IMR-90 (cell line): ENCODE data around the gene MTREX. TPM values are rescaled to one million over a fixed set of nuclear protein-coding genes. Genes with fewer than 3 reads are reported as not detected.

Experiments used
- ATAC-seq: fragments of 200-7000 bp; cut with Tn5 transposase; 2 replicates; pipeline ENCODE4 v1.9.1; 2020; ENCODE audit warnings: low read depth, mild to moderate bottlenecking, moderate library complexity
- BruUV-seq: library from RNA; stranded (reverse); fragments of 400-500 nt; replicated peaks from 2 replicates; lab custom pipeline; 2021; lab: Mats Ljungman, UMichigan
- CTCF ChIA-PET: fragments of 300-600 bp; formaldehyde crosslinking; extraction: SDS; loops from one replicate; lab custom pipeline; 2021; ENCODE audit warnings: antibody characterized with exemption; lab: Yijun Ruan, JAX
- POLR2A ChIA-PET: fragments of 300-600 bp; sonication (Branson Sonifier 250); formaldehyde crosslinking; loops from one replicate; lab custom pipeline; 2022; ENCODE audit warnings: antibody characterized with exemption; ENCODE audit not compliant: unreplicated experiment; lab: Charles Lee
- DNase-seq: peaks from one replicate; pipeline ENCODE4 v3.0.0; 2013
- H2AFZ ChIP-seq: replicated peaks from 2 replicates; pipeline ENCODE3; 2013; ENCODE audit warnings: low read length, mild to moderate bottlenecking; ENCODE audit not compliant: poor library complexity
- H2AK5ac ChIP-seq: 2 replicates; pipeline ENCODE4 v1.6.1; 2013; ENCODE audit warnings: low read depth, low read length, inconsistent platforms
- H2AK9ac ChIP-seq: replicated peaks from 2 replicates; pipeline ENCODE3; 2013; ENCODE audit warnings: mild to moderate bottlenecking, low read depth, low read length, moderate library complexity; ENCODE audit not compliant: poor library complexity
- H2BK120ac ChIP-seq: 2 replicates; pipeline ENCODE4 v1.6.1; 2013; ENCODE audit warnings: low read depth, low read length, inconsistent platforms
- H2BK15ac ChIP-seq: 3 replicates; pipeline ENCODE4 v1.6.1; 2013; ENCODE audit warnings: low read depth, low read length, inconsistent platforms
- H2BK20ac ChIP-seq: 2 replicates; pipeline ENCODE4 v1.6.1; 2013; ENCODE audit warnings: low read depth, mild to moderate bottlenecking, inconsistent platforms, low read length, moderate library complexity
- H2BK5ac ChIP-seq: 2 replicates; pipeline ENCODE4 v1.6.1; 2013; ENCODE audit warnings: mild to moderate bottlenecking, low read depth, low read length, inconsistent platforms; ENCODE audit not compliant: poor library complexity, severe bottlenecking
- H3K14ac ChIP-seq: replicated peaks from 2 replicates; pipeline ENCODE4 v1.6.1; 2013; ENCODE audit warnings: low read depth, low read length, inconsistent platforms
- H3K18ac ChIP-seq: 2 replicates; pipeline ENCODE4 v1.6.1; 2013; ENCODE audit warnings: low read depth, low read length, control low read depth
- H3K23ac ChIP-seq: 2 replicates; pipeline ENCODE4 v1.6.1; 2013; ENCODE audit warnings: low read depth, low read length, inconsistent platforms
- H3K27ac ChIP-seq: 2 replicates; pipeline ENCODE4 v1.5.1; 2013; ENCODE audit warnings: mild to moderate bottlenecking, control low read depth, low read length; ENCODE audit not compliant: insufficient read depth
- H3K27me3 ChIP-seq: 2 replicates; pipeline ENCODE4 v1.6.1; 2013; ENCODE audit warnings: low read length; ENCODE audit not compliant: control insufficient read depth, insufficient read depth
- H3K36me3 ChIP-seq: 2 replicates; pipeline ENCODE4 v1.6.1; 2013; ENCODE audit warnings: low read length, mixed read lengths; ENCODE audit not compliant: control insufficient read depth, insufficient read depth
- H3K4ac ChIP-seq: 2 replicates; pipeline ENCODE4 v1.6.1; 2013; ENCODE audit warnings: low read depth, low read length, inconsistent platforms
- H3K4me1 ChIP-seq: 2 replicates; pipeline ENCODE4 v1.6.1; 2013; ENCODE audit warnings: low read length, mixed read lengths; ENCODE audit not compliant: control insufficient read depth, insufficient read depth
- H3K4me2 ChIP-seq: 2 replicates; pipeline ENCODE4 v1.6.1; 2013; ENCODE audit warnings: low read depth, mild to moderate bottlenecking, control low read depth, low read length, moderate library complexity
- H3K4me3 ChIP-seq: 2 replicates; pipeline ENCODE4 v1.5.1; 2013; ENCODE audit warnings: low read depth, mild to moderate bottlenecking, control low read depth, low read length, moderate library complexity; ENCODE audit not compliant: insufficient read depth
- H3K56ac ChIP-seq: 2 replicates; pipeline ENCODE4 v1.6.1; 2013; ENCODE audit warnings: low read length, inconsistent platforms; ENCODE audit not compliant: insufficient read depth; ENCODE audit errors: extremely low read depth
- H3K79me1 ChIP-seq, 2 experiments: 2 replicates each; pipeline ENCODE4 v1.6.1; 2013; ENCODE audit warnings: low read length in 2 of 2, inconsistent platforms in 1 of 2, low read depth in 1 of 2
- H3K9ac ChIP-seq: 2 replicates; pipeline ENCODE4 v1.6.1; 2013; ENCODE audit warnings: low read depth, low read length, control low read depth
- H3K9me1 ChIP-seq: 2 replicates; pipeline ENCODE4 v1.6.1; 2013; ENCODE audit warnings: low read length, inconsistent platforms; ENCODE audit not compliant: insufficient read depth
- H3K9me3 ChIP-seq: 2 replicates; pipeline ENCODE4 v1.6.1; 2013; ENCODE audit warnings: low read length; ENCODE audit not compliant: control insufficient read depth, insufficient read depth
- H4K20me1 ChIP-seq: 2 replicates; pipeline ENCODE4 v1.6.1; 2013; ENCODE audit warnings: low read length, inconsistent platforms; ENCODE audit not compliant: insufficient read depth
- H4K5ac ChIP-seq: 2 replicates; pipeline ENCODE4 v1.6.1; 2013; ENCODE audit warnings: mild to moderate bottlenecking, low read depth, low read length, control low read depth
- H4K8ac ChIP-seq, 2 experiments: 2 replicates each; pipeline ENCODE4 v1.6.1; 2013; ENCODE audit warnings: low read depth in 2 of 2, low read length in 2 of 2, control low read depth in 1 of 2, inconsistent platforms in 1 of 2
- H4K91ac ChIP-seq: 2 replicates; pipeline ENCODE4 v1.6.1; 2013; ENCODE audit warnings: low read depth, low read length, inconsistent platforms; ENCODE audit not compliant: insufficient read depth
- BHLHE40 ChIP-seq: fragments of 150-350 bp; IDR thresholded peaks from 2 replicates; pipeline ENCODE4 v1.6.1; 2016; ENCODE audit warnings: mild to moderate bottlenecking, low read depth, low read length
- CEBPB ChIP-seq: IDR thresholded peaks from 2 replicates; pipeline ENCODE4 v1.6.1; 2012; ENCODE audit warnings: low read depth, low read length, improper control_type of control experiment
- CHD1 ChIP-seq: IDR thresholded peaks from 2 replicates; pipeline ENCODE4 v1.6.1; 2012; ENCODE audit warnings: low read depth, low read length, improper control_type of control experiment
- CTCF ChIP-seq: conservative IDR thresholded peaks from 2 replicates; pipeline ENCODE4 v1.5.1; 2012; ENCODE audit warnings: mild to moderate bottlenecking, low read depth, low read length, improper control_type of control experiment
- FOS ChIP-seq: fragments of 150-350 bp; IDR thresholded peaks from 2 replicates; pipeline ENCODE4 v1.6.1; 2016; ENCODE audit warnings: low read depth, low read length
- MAFK ChIP-seq: IDR thresholded peaks from 2 replicates; pipeline ENCODE4 v1.6.1; 2012; ENCODE audit warnings: low read depth, low read length, improper control_type of control experiment
- MAZ ChIP-seq: IDR thresholded peaks from 2 replicates; pipeline ENCODE4 v1.6.1; 2012; ENCODE audit warnings: low read depth, mild to moderate bottlenecking, low read length, improper control_type of control experiment, moderate library complexity, borderline replicate concordance
- NFE2L2 ChIP-seq: fragments of 150-350 bp; IDR thresholded peaks from 2 replicates; pipeline ENCODE4 v1.6.1; 2016; ENCODE audit warnings: low read depth, mild to moderate bottlenecking, low read length
- POLR2A ChIP-seq: IDR thresholded peaks from 2 replicates; pipeline ENCODE4 v1.6.1; 2012; ENCODE audit warnings: mild to moderate bottlenecking, low read depth, low read length
- RAD21 ChIP-seq: IDR thresholded peaks from 2 replicates; pipeline ENCODE4 v1.6.1; 2012; ENCODE audit warnings: low read length, improper control_type of control experiment
- RCOR1 ChIP-seq: IDR thresholded peaks from 2 replicates; pipeline ENCODE4 v1.6.1; 2012; ENCODE audit warnings: mild to moderate bottlenecking, low read length, improper control_type of control experiment; ENCODE audit not compliant: insufficient replicate concordance
- RFX5 ChIP-seq: IDR thresholded peaks from 2 replicates; pipeline ENCODE4 v1.8.0; 2012; ENCODE audit warnings: low read depth, mild to moderate bottlenecking, low read length, moderate library complexity
- SMC3 ChIP-seq: fragments of 150-350 bp; IDR thresholded peaks from 2 replicates; pipeline ENCODE4 v1.6.1; 2016; ENCODE audit warnings: low read depth, mild to moderate bottlenecking, antibody characterized with exemption, low read length, moderate library complexity
- WGBS, 2 experiments: methylation state at CpG; one replicate each; pipeline versions ENCODE4 v1.1.5 to v1.1.7; 2013; ENCODE audit warnings: missing lambda C conversion rate in 2 of 2; ENCODE audit not compliant: insufficient read length in 1 of 2; ENCODE audit errors: extremely low coverage in 2 of 2; 5-methylcytosine and 5-hydroxymethylcytosine counted together
- dilution Hi-C: fragments of 300-500 bp; cut with HindIII; formaldehyde crosslinking; loops from one replicate; pipeline ENCODE4 v1.14.3; 2018; ENCODE audit warnings: low sequenced_read_pairs; ENCODE audit not compliant: unreplicated experiment
- in situ Hi-C: fragments of 300-500 bp; cut with MboI; formaldehyde crosslinking; loops from 3 replicates; pipeline ENCODE4 v1.14.3; 2019; ENCODE audit warnings: low sequenced_read_pairs, inconsistent platforms, mixed read lengths
- intact Hi-C: fragments of 100-400 bp; cut with micrococcal nuclease; formaldehyde crosslinking; loops from 2 replicates; pipeline ENCODE4 v1.10.0; 2022
- polyA plus RNA-seq, 3 experiments: library from polyadenylated mRNA; depleted of rRNA; stranded (reverse); fragments of >200 nt; gene quantifications; 2 replicates each; pipeline ENCODE4 v1.2.3, GENCODE V29; 2012; ENCODE audit warnings: low replicate concordance in 1 of 3
- total RNA-seq: library from RNA; depleted of rRNA; stranded (reverse); fragments of >200 nt; gene quantifications from 2 replicates; pipeline ENCODE4 v1.2.3, GENCODE V29; 2012
- TF ChIP-seq, protein P1 (sequence below): fragments of 150-350 bp; IDR thresholded peaks from 2 replicates; pipeline ENCODE4 v1.6.1; 2017; ENCODE audit warnings: mild to moderate bottlenecking, antibody characterized with exemption, low read length, low read depth

Gene MTREX
- total and polyA plus RNA-seq, 2 of the 4 experiments (the other 2 are of a cell fraction) = 22.1 to 33.2 TPM

GRCh38 chr5:55363856-55364255, 56.1 kb downstream of the MTREX start:
- Histone ChIP-seq H3K4me1 (no peaks in the 10 kb centered on the region), H3K27ac (no peak overlapping the region)
- peak; percentile 28 for DNase-seq

More at GRCh38 chr5:55363856-55364255, 56.1 kb downstream of the MTREX start:
- Histone ChIP-seq H3K27me3 (no peaks in the 10 kb centered on the region), H3K14ac (no peak overlapping the region), H4K91ac (no peak overlapping the region), H3K9ac (no peak overlapping the region), H4K5ac (no peak overlapping the region), H3K79me1 (peaks cover 3 to 7% of the 10 kb centered on the region in 2 experiments; a peak in 2 of 4 replicates), H3K9me1 (no peaks in the 10 kb centered on the region), H2BK120ac (no peak overlapping the region), H3K23ac (no peak overlapping the region), H3K4ac (no peak overlapping the region), H3K9me3 (no peaks in the 10 kb centered on the region), H2BK20ac (no peak overlapping the region), H2AK5ac (no peak overlapping the region), H2BK5ac (no peak overlapping the region), H4K20me1 (no peaks in the 10 kb centered on the region), H2AFZ (no peak overlapping the region), H3K4me2 (no peak overlapping the region), H3K56ac (no peak overlapping the region), H2BK15ac (no peak overlapping the region), H3K4me3 (no peak overlapping the region), H3K18ac (no peak overlapping the region), H2AK9ac (no peak overlapping the region), H4K8ac (no peak overlapping the region), H3K36me3 (peaks cover 7% of the 10 kb centered on the region)
- in situ Hi-C loops (no loop called here), dilution Hi-C loops (no loop called here), intact Hi-C loops (no loop called here)
- BruUV-seq = no TSS peak
- peak; percentile 69 for ATAC-seq
- 94% methylated on average over 2 of the region's 3 CpGs; no CpG with 5 or more reads in 1 of the 2 experiments for WGBS, 2 experiments
- POLR2A ChIA-PET = no interaction called here
- CTCF ChIA-PET = no interaction called here
- no peak for TF ChIP-seq CTCF
- no peak for TF ChIP-seq NFE2L2
- no peak for TF ChIP-seq RFX5
- TF ChIP-seq MAZ = no peak
- no peak for TF ChIP-seq CEBPB
- TF ChIP-seq MAFK = no peak
- no peak for TF ChIP-seq RAD21
- no peak for TF ChIP-seq CHD1
- no peak for TF ChIP-seq SMC3
- TF ChIP-seq FOS = no peak
- TF ChIP-seq POLR2A = no peak
- TF ChIP-seq, protein P1, sequence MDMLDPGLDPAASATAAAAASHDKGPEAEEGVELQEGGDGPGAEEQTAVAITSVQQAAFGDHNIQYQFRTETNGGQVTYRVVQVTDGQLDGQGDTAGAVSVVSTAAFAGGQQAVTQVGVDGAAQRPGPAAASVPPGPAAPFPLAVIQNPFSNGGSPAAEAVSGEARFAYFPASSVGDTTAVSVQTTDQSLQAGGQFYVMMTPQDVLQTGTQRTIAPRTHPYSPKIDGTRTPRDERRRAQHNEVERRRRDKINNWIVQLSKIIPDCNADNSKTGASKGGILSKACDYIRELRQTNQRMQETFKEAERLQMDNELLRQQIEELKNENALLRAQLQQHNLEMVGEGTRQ = no peak
- no peak for TF ChIP-seq RCOR1
- no peak for TF ChIP-seq BHLHE40
